ENCODE measurements around the gene CD300LB.

CD300LB gene

DNA sequence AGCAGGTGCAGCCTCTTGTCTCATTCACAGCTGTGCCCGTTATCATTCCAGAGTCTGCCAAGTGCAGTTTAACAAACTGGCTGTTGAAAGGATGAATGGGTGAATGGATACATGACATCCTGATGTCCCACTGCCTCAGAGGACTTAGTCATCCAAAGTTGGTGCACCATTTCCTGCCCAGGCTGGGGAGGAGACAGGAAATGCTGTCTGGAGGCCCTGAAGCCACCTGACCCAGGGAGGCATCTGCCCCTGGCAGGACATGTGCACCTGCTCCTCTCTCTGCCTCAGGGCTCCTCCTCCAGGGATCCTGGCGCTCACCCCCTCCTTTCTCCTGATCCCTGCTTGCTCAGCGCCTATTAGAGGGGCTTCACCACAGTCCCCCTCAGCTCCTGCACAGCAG lies 16.5 kb upstream of the CD300LB start:
- peak; percentile 51 for DNase-seq

DNA sequence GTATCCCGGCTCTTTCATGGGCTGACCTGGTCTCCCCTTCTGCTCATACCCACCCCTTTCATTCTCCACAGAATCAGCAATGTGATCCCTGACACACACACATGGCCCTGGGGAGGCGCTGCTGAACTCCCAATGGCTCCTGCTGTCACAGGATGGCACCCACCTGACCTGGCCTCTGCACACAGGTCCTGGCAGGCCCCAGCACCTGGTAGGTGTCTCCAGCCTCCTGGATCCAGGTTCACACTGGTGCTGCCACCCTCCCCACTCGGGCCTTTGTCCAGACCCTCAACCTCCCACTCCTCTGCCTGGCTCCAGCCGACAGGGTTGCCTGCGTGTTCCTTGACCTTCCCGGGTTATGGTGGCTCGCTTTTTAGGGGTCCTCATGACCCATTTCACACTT lies 16.0 kb upstream of the CD300LB start:
- DNase-seq: no peak

DNA sequence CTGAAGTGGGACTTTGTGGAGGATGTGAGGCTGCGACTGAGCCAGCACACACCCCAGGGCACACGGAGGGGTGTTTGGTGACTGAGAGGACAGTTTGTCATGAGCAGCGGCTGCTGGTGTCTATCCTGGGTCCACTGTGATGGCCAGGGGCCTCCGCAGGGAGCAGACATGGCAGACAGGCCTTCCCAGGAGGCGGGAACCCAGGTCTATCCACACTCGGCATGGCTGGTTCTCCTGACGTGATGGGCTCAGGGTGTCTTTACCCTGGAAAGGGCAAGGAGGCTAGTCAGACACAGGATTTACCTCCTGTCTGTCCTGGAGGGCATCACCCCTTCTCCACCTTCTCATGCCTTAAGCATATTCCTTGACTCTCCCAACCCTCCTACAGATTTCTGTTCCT lies 15.3 kb upstream of the CD300LB start:
- no peak for DNase-seq

DNA sequence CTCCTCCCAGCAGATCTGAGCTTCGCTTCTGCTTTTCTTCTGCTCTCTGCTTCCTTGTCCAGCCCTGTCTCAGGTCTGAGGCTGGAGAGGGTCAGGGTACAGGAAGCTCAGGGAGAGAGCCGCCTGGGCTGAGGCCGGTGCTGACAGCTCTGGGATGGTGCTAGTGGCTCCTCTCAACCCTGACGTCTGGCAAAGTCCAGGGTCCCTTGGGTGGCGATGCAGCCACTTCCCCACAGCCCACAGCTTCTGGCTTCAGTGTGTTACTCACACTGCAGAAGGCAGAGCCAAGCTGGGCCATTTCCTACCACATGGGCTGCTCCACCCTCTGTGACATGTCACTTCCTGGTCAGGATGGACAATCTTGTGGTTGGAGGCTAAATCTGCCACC lies 14.6 kb upstream of the CD300LB start, which contains the start of gene CD300C:
TSS of gene CD300C (minus strand) at position 273 of the 388 bp plus-strand sequence. CDS start 333 bp downstream, outside the sequence.
- peak; percentile 61 for DNase-seq

DNA sequence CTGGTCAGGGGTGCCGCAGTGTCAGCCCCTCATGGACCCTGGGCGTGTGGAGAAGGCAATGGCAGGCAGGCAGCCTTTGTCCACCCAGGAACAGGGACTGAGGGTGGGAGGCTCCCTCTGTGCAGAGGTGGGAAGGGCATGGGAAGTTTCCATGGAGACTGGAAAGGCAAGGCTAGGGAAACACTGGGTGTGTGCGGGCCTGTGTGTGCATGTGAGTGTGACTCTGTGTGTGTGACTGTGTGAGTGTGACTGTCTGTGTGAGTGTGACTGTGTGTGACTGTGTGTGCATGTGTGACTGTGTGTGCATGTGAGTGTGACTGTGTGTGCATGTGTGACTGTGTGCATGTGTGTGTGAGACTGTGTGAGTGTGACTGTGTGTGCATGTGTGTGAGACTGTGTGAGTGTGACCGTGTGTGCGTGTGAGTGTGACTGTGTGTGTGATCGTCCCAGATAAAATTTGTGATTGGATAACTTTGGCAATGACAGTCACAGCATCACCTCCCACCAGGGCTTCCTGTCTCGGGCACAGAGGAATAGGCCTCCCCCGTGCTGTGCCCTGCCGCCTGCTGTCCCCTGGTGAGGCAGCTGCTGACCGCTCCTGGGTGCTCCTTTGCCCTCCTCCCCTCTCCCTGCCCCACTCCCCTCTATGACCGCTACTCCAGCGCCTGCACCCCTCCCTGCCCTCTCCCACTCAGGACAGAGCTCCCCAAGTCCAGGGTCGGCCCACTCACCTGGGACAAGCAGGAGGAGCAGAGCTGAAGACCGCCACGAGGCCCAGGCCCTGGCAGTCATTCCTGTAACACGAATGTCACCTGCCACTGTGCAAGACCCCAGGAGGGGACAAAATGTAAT lies 13.9 kb upstream of the CD300LB start:
- DNase-seq: no peak

DNA sequence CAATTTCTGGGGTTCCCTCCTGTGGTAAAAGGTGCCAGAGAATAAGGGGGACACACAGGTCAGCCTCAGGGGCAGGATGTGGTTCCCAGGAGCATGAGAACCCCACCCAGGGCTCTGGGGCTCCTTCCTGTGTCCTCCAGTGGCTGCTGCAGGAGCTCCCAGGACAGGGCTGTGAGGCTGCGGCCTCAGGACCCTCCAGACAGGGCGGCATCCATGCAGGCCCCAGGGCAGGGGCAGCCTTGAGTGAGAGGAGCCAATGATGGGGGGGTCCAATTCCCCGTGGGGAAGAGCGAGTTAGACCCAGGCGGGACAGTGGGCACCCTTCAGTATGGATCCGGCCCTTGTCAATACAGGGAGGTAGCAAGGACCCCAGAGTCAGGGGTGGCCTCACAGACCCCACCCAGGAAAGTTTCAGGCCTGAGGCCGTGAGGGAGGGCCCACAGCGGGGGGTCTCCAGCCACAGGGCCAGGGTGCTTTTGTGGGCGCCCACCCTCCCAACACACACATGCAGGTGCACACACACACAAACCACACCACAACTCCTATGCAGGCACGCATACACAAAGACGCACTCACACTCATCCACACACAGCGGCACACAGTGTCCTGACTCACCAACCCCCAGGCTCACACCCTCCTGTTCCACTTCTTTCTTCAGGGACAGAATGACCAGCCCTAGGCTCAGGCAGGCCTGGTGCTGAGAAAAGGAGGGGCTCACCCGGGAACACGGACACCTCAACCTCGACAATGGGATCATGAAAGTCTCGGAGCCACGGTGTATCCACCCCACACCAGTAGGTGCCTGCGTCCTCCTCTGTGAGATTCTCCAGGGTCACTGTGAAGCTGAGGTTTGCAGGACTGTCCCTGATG lies 12.9 kb upstream of the CD300LB start:
- DNase-seq: no peak

DNA sequence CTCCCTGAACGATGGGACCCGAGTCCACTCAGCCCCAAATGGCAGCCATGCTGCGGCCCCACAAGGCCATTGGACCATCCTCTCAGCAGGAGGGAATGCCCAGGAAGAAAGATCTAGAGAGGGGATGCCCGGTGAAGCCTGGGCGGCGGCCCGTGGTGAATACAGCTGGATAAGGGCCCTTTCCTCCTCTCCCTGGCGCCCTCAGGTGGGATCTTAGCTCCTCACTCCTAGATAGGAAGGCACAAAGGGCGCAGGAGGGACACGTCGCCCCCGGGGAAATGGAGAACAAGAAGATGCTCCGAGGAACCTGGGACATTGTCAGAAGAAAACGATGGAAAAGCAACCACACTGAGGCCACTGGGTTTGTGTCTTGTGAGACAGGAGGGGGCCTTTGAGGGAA lies 12.1 kb upstream of the CD300LB start:
- DNase-seq: no peak

DNA sequence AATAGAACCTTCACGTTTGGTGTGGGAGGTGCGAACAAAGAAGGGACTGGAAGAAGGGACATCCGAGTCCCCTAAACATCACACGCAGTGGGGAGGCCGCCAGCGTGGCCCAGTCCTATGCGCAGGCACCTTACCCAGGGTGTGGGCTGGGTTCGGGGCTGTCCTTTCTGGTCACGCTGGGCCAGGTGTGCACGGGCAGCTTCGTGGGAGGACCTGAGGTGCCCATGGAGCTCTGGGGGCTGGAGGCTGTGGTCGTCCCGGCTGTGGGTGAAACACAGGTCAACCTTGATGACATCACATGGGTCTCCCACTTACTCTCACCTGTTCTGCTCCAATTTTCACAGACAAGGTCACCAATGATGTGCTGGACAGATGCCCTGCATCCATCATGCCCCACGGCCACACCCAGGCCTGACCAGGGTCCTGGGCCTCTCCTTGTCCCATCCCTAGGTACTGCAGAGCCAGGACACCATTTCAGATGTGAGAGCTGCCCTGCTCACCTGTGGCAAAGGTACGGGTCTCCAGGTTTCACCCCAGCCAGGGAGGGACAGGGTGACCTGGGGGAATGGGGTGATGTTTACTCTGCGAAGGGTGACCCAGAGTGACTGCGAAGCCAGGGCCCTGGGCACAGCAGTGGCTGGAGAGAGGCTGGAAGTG lies 11.6 kb upstream of the CD300LB start:
- no peak for DNase-seq

DNA sequence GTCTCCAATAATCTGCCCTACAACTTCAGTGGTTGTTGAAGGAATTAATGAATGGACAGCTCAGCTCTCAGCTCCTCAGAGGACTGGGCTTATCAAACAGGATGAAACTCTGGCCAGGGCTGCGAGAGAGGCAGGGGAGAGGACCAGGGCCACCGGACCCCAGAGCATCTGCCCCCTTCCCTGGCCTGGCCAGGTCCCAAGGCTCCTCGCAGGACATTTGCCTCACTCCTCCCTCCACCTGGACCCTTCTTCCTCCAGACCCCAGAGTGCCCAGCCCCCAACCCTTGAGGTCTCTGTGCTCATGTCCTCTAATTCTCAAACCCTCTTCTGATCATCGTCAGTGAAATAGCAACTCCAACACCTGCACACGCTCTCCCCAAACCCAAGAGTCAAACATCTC lies 10.9 kb upstream of the CD300LB start:
- DNase-seq: no peak

DNA sequence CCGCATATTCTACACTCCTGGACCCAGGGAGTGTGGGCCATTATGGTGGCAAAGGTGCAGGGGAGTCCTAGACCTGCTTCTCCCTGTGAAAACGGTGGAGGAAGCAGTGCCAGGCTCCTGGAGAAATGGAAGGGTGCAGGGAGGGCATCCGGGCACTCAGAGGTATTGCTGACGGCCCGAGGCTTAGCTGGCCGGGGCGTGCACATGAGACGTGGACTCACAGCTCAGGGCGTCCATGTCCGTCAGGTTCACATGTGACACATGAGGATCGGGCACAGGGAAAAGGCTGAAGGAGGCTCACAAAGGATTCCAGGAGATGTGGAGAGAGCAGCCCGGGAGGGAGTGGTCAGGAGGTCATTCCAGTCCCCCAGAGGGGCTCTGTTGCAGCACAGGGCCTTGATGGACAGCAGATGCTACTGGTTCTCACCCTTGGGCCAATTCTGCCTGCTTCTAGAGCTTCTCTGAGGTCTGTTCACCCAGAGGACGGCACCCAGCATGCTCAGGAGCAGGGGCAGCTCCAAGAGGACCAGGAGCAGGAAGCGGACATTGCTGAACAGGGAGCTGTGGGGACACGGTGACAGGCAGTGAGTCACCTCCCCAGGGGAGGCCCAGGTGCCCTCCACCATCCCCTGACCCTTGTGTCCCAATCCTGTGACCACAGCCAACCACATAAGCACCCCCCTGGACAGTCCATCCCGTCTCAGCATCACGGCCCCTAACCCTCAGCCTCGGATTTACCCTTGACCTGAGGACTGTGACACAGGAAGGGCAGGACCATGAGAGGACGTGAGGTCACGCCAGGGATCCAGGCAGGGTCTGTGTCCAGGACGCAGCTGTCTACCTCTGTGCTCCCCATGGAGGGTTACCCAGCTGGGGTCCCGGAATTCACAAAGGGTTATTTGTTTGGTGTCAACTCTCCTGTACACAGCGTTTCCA lies 10.2 kb upstream of the CD300LB start:
- no peak for DNase-seq

DNA sequence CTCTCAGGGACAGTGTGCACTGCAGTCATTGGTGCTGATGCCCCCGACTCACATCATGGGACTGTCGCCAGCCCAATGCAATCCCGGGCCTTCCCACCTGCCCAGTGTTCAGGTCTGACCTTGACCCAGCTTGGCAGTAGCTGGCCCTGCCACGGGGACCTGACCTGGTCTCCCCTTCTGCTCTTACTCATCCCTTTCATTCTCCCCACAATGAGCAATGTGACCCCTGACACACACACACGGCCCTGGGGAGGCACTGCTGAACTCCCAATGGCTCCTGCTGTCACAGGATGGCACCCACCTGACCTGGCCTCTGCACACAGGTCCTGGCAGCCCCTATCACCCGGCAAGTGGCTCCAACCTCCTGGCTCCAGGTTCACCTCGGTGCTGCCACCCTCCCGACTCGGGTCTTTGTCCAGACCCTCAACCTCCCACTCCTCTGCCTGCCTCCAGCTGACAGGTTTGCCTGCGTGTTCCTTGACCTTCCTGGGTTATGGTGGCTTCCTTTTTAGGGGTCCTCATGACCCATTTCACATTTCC lies 8.1 kb upstream of the CD300LB start:
- no peak for DNase-seq

DNA sequence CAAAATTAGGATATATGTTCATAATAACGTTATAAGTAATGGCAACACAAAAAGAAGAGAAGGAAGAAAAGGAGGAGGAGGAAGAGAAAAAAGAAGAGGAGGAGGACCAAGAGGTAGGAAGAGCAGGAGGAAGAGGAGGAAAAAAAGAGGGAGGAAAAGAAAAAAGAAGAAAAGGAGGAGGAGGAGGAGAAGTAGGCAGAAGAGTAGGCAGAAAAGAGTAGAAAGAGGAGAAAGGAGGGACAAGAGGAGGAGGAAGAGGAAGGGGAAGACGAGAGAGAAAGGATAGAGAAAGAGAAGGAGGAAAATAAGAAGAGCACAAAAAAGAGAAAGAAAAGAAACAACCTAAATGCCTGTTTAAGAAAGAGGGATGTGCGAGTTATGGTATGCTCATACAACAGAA lies 5.6 kb upstream of the CD300LB start:
- DNase-seq: no peak

DNA sequence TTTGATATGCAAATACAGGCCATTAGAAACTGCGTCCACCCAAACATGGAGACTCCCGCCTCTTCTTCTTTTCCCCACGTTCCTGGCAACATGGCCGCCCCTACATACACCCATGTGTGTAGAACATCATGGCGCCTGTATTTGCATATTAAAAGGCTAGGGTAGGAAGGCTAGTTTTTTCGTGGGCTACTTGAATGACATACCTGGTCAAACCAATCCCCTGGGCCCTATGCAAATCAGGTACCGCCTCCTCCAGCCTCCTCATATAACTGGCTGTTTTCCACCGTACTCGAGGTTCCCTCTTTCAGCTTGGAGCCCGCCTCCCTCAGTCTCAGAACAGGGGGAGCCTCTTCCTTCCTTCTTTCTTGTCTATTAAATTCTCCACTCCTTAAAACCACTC lies 840 bp upstream of the CD300LB start:
- DNase-seq: no peak

DNA sequence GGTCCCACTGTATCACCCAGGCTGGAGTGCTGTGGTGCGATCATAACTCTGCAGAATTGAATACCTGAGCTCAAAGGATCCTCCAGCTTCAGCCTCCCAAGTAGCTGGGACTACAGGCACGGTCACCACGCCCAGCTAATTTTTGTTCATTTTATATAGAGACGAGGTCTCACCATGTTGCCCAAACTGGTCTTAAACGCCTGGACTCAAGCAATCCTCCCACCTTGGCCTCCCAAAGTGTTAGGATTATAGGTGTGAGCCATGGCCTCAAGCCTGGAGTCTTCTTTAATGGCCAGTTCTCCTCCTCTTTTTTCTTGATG lies 484 bp downstream of the CD300LB start:
- no peak for DNase-seq

DNA sequence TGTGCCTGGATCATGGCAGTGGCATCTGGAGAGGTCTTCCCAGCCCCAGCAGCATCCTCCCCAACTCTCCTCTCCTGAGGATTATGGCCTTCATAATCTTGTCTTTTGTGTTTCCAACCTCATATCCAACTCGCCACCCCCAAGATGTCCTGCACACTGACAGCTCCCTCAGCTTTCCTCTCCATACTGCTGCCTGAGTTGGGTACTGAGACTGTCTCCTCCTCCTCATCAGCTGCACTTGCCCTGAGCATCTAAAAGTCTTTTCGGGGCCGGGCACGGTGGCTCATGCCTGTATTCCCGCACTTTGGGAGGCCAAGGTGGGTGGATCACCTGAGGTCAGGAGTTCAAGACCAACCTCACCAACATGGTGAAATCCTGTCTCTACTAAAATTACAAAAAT lies 2.0 kb downstream of the CD300LB start:
- DNase-seq: no peak

DNA sequence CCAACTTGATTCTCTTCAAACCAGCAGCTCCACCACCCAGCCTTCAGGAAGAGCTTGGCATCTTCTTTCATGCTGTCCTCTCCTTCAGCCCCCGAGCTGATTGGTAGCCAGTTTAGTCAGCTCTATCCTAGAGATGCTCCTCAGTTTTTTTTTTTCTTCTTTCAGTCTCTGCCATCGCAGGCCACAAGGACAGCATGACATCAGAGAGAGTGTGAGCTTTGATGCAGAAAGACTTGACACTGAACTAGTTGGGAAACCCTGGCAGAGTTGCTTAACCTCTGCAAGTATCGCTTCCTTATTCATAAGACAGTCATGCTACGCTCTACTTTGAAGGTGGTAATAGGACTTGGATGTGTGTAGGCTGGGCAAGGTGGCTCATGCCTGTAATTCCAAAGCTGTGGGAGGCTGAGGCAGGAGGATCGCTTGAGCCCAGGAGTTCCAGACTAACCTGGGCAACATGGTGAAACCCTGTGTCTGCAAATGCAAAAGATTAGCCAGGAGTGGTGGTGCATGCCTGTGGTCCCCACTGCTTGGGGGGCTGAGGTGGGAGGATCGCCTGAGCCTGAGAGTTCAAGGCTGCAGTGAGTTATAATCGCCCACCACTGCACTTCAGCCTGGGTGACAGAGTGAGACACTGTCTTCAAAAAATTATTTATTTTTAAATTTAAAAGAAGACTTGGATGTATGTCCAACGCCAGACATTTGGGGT lies 2.6 kb downstream of the CD300LB start:
- DNase-seq: peak; percentile 47

DNA sequence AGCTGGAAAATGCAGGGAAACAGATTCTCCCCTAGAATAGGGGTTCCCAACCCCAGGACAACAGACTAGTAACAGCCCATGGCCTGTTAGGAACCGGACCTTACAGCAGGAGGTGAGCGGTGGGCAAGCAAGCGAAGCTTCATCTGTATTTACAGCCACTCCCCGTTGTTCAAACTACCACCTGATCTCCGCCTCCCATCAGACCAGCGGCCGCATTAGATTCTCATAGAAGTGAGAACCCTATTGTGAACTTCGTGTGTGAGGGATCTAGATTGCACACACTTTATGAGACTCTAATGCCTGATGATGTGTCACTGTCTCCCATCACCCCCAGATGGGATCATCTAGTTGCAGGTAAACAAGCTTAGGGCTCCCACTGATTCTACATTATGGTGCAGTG lies 3.5 kb downstream of the CD300LB start:
- DNase-seq: no peak

DNA sequence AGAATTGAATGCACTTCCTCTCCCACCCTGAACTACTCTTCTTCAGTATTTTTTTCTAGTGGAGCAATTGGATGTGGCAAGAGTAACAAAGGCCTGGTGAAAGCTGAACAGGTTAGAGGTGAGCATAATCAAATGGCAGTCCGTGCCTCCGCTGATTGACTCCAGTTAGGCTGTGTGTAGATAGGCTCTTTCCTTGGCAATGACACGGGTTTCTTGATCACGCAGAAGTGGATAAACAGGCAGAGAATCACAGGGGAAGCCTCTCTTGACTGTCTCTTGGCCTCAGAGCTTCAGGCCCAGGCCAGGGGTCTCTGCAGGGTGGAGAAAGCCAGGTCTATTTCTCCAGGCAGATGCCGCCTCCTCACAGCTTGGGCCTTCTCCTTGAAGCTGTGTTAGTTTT lies 4.2 kb downstream of the CD300LB start:
- no peak for DNase-seq

DNA sequence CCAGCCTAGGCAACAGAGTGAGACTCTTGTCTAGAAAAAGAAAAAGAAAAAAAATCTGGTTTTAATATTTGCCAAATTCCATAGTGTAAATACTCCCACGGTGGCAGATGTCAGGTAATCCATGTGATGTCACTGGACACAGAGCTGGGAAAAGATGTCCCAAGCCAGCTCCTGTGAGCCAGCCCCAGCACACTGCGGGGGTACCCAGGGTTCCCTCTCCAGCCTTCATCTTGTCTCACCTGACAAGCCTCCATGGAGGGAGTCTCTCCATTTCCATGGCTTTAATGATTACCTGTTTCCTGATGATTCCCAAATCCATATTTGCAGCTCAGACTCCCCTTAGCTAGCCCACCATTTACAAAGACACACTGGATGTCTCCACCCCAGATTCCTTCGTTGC lies 4.6 kb downstream of the CD300LB start:
- DNase-seq: no peak

DNA sequence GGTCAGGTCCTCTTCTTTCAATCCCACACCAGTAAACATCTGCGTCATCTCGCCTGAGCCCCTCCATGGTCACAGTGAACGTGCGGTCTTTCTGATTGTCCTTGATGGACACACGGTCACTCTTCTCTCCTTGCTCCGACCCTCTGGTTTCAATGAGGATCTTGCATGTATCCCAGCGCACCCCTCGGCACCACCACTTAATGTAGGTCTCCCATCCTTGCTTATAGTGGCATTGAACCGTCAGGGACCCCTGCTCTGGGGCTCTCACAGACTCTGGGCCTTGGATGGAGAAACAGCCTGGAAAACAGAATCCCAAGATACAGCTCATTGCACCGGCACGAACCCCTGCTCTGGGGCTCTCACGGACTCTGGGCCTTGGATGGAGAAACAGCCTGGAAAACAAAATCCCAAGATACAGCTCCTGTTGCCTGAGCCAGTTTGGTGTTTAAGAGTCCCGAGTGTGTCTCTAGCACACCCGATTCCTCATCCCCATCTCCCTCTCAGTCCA lies 5.4 kb downstream of the CD300LB start:
- DNase-seq: no peak

DNA sequence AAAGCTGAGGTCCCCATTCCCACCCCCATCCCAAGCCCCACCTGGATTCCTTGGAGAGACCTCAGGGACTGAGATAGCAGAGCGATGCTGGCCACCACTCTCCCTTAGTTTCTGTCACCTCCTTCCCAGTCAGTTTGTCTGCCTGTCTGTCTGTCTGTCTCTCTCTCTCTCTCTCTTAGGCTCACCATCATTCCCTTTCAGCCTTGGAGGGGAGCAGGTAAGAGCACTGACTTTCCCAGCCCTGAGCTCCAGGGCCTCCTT lies 5.9 kb downstream of the CD300LB start:
- DNase-seq: no peak

Measured in NK-92 treated with Interleukin-12 subunit alpha and Interleukin-12 subunit beta, amount 100 ng/mL, for 24 hours (cell line).